H1 (cell line): ENCODE measurements around the gene CIT. TPM values are rescaled to one million over a fixed set of nuclear protein-coding genes. Genes with fewer than 3 reads are reported as not detected.

Experiments
- CTCF ChIA-PET: fragments of 300-600 bp; sonication (Branson Sonifier 250); formaldehyde crosslinking; loops from one replicate; lab custom pipeline; 2021; ENCODE audit not compliant: partially characterized antibody; lab: Charles Lee
- POLR2A ChIA-PET: fragments of 300-600 bp; sonication (Branson Sonifier 250); formaldehyde crosslinking; loops from one replicate; lab custom pipeline; 2021; ENCODE audit warnings: inconsistent platforms; ENCODE audit not compliant: partially characterized antibody; lab: Charles Lee
- DNase-seq, 2 experiments: peaks; one replicate each; pipeline versions ENCODE4 v3.0.0 to v3.0.0-alpha.2; 2010 to 2022; ENCODE audit warnings: low spot score in 2 of 2, low read depth in 1 of 2, mixed read lengths in 1 of 2
- FAIRE-seq: peaks from 2 replicates; lab custom pipeline; 2011; peaks lifted over from hg19 to GRCh38; lab: Jason Lieb, UNC
- H2AFZ ChIP-seq: 2 replicates; pipeline ENCODE4 v1.8.1; 2012; ENCODE audit warnings: low read length, inconsistent platforms
- H2AK5ac ChIP-seq: 2 replicates; pipeline ENCODE4 v1.6.1; 2013; ENCODE audit warnings: low read depth, low read length
- H2BK120ac ChIP-seq: replicated peaks from 2 replicates; pipeline ENCODE3; 2013; ENCODE audit warnings: low read depth, low read length, inconsistent platforms
- H2BK12ac ChIP-seq: 2 replicates; pipeline ENCODE4 v1.6.1; 2013; ENCODE audit warnings: low read depth, low read length
- H2BK15ac ChIP-seq: 2 replicates; pipeline ENCODE4 v1.6.1; 2013; ENCODE audit warnings: low read length
- H2BK20ac ChIP-seq: 2 replicates; pipeline ENCODE4 v1.6.1; 2013; ENCODE audit warnings: low read length
- H2BK5ac ChIP-seq: 2 replicates; pipeline ENCODE4 v1.6.1; 2013; ENCODE audit warnings: low read depth, low read length
- H3K14ac ChIP-seq: 2 replicates; pipeline ENCODE4 v1.6.1; 2013; ENCODE audit warnings: inconsistent platforms; ENCODE audit not compliant: insufficient read length
- H3K18ac ChIP-seq: 2 replicates; pipeline ENCODE4 v1.6.1; 2013; ENCODE audit warnings: low read length; ENCODE audit errors: extremely low read depth
- H3K23ac ChIP-seq: 2 replicates; pipeline ENCODE4 v1.6.1; 2013; ENCODE audit warnings: inconsistent platforms; ENCODE audit not compliant: insufficient read length
- H3K23me2 ChIP-seq: 2 replicates; pipeline ENCODE4 v1.6.1; 2013; ENCODE audit warnings: low read depth, low read length
- H3K27ac ChIP-seq: 2 replicates; pipeline ENCODE4 v1.6.1; 2011; ENCODE audit warnings: low read depth, low read length, inconsistent platforms
- H3K27me3 ChIP-seq, 4 experiments: replicated peaks in 1 of 4; 1 replicate in 1 of 4; 2 replicates in 3 of 4; pipeline versions ENCODE4 v1.6.1 to v1.8.1; 2011 to 2013; ENCODE audit warnings: low read length in 3 of 4, mild to moderate bottlenecking in 3 of 4, inconsistent platforms in 2 of 4, mixed read lengths in 2 of 4, moderate library complexity in 1 of 4; ENCODE audit not compliant: control insufficient read depth in 3 of 4, insufficient read depth in 3 of 4; ENCODE audit errors: extremely low read depth in 1 of 4
- H3K36me3 ChIP-seq, 4 experiments: 2 replicates each; pipeline versions ENCODE4 v1.6.1 to v1.8.1; 2011 to 2013; ENCODE audit warnings: mild to moderate bottlenecking in 4 of 4, low read length in 3 of 4, moderate library complexity in 2 of 4, control low read depth in 1 of 4, inconsistent platforms in 1 of 4; ENCODE audit not compliant: insufficient read depth in 4 of 4, control insufficient read depth in 2 of 4
- H3K4ac ChIP-seq: replicated peaks from 2 replicates; pipeline ENCODE3; 2013; ENCODE audit warnings: low read length, low read depth, mixed read lengths, inconsistent platforms; ENCODE audit not compliant: insufficient read length
- H3K4me1 ChIP-seq, 4 experiments: replicated peaks in 1 of 4; 1 replicate in 1 of 4; 2 replicates in 3 of 4; pipeline versions ENCODE4 v1.6.1 to v1.8.1; 2011 to 2013; ENCODE audit warnings: low read length in 3 of 4, inconsistent platforms in 2 of 4, mixed read lengths in 1 of 4; ENCODE audit not compliant: insufficient read depth in 4 of 4, control insufficient read depth in 3 of 4
- H3K4me2 ChIP-seq, 2 experiments: 2 replicates each; pipeline versions ENCODE4 v1.6.1 to v1.8.1; 2011 to 2013; ENCODE audit warnings: low read depth in 2 of 2, low read length in 2 of 2, control low read depth in 1 of 2, inconsistent platforms in 1 of 2, mild to moderate bottlenecking in 1 of 2; ENCODE audit not compliant: insufficient read depth in 1 of 2
- H3K4me3 ChIP-seq, 4 experiments: fragments of 200-600, 300-600 bp in 1 of 4; sonication (generic), shearing (Covaris generic), sonication (Bioruptor Twin) in 1 of 4; 2 replicates each; pipeline versions ENCODE4 v1.5.1 to v1.8.1; 2011 to 2016; ENCODE audit warnings: low read length in 4 of 4, low read depth in 3 of 4, control low read depth in 2 of 4, inconsistent platforms in 2 of 4, mild to moderate bottlenecking in 2 of 4, mixed read lengths in 1 of 4, moderate library complexity in 1 of 4; ENCODE audit not compliant: insufficient read depth in 2 of 4; ENCODE audit errors: extremely low read depth in 1 of 4
- H3K56ac ChIP-seq: replicated peaks from 2 replicates; pipeline ENCODE3; 2013; ENCODE audit warnings: low read depth, mild to moderate bottlenecking, mixed read lengths, low read length, inconsistent platforms; ENCODE audit not compliant: insufficient read length
- H3K79me1 ChIP-seq: 2 replicates; pipeline ENCODE4 v1.6.1; 2013; ENCODE audit warnings: low read depth, low read length, control low read depth
- H3K79me2 ChIP-seq, 2 experiments: 2 replicates each; pipeline versions ENCODE4 v1.6.1 to v1.8.1; 2012 to 2013; ENCODE audit warnings: low read length in 2 of 2, mild to moderate bottlenecking in 2 of 2, inconsistent platforms in 1 of 2; ENCODE audit not compliant: insufficient read depth in 2 of 2, control insufficient read depth in 1 of 2
- H3K9ac ChIP-seq, 4 experiments: replicated peaks in 1 of 4; 1 replicate in 1 of 4; 2 replicates in 3 of 4; pipeline versions ENCODE4 v1.6.1 to v1.8.1; 2011 to 2013; ENCODE audit warnings: low read depth in 3 of 4, low read length in 3 of 4, control low read depth in 2 of 4, mild to moderate bottlenecking in 2 of 4, moderate library complexity in 2 of 4, inconsistent platforms in 1 of 4; ENCODE audit errors: extremely low read depth in 1 of 4
- H3K9me3 ChIP-seq, 2 experiments: 2 replicates each; pipeline versions ENCODE4 v1.6.1 to v1.8.1; 2012 to 2013; ENCODE audit warnings: mild to moderate bottlenecking in 2 of 2, moderate library complexity in 2 of 2, control low read depth in 1 of 2, inconsistent platforms in 1 of 2, low read depth in 1 of 2, low read length in 1 of 2, mixed read lengths in 1 of 2; ENCODE audit not compliant: insufficient read depth in 2 of 2
- H4K20me1 ChIP-seq, 2 experiments: replicated peaks in 1 of 2; 2 replicates each; pipeline versions ENCODE3 to v1.8.1; 2011 to 2013; ENCODE audit warnings: inconsistent platforms in 2 of 2, low read length in 2 of 2, mild to moderate bottlenecking in 1 of 2; ENCODE audit not compliant: insufficient read depth in 2 of 2, control insufficient read depth in 1 of 2
- H4K5ac ChIP-seq: 2 replicates; pipeline ENCODE4 v1.6.1; 2013; ENCODE audit warnings: low read length, low read depth, mixed read lengths, inconsistent platforms; ENCODE audit not compliant: insufficient read length
- H4K8ac ChIP-seq: 2 replicates; pipeline ENCODE4 v1.8.0; 2013; ENCODE audit warnings: mild to moderate bottlenecking, moderate library complexity, low read length, inconsistent platforms; ENCODE audit not compliant: insufficient read depth; ENCODE audit errors: extremely low read depth
- H4K91ac ChIP-seq: replicated peaks from 2 replicates; pipeline ENCODE3; 2013; ENCODE audit warnings: low read length, mixed read lengths, inconsistent platforms; ENCODE audit not compliant: insufficient read length
- BRCA1 ChIP-seq: IDR thresholded peaks from 2 replicates; pipeline ENCODE4 v1.6.1; 2012; ENCODE audit warnings: low read depth, low read length, improper control_type of control experiment
- FOSL1 ChIP-seq: IDR thresholded peaks from 2 replicates; pipeline ENCODE4 v1.6.1; 2011; ENCODE audit warnings: mild to moderate bottlenecking, low read depth, low read length, moderate library complexity; ENCODE audit not compliant: insufficient read depth
- HDAC6 ChIP-seq: IDR thresholded peaks from one replicate; pipeline ENCODE4 v1.7.1; 2012; ENCODE audit warnings: low read depth, mild to moderate bottlenecking, inconsistent platforms, low read length, moderate library complexity
- KDM5A ChIP-seq: fragments of 200-600 bp; IDR thresholded peaks from 2 replicates; pipeline ENCODE4 v1.7.1; 2012; ENCODE audit warnings: mild to moderate bottlenecking, low read length, inconsistent platforms, mixed read lengths
- SP1 ChIP-seq: IDR thresholded peaks from 2 replicates; pipeline ENCODE4 v1.6.1; 2011; ENCODE audit warnings: low read depth, low read length
- SP4 ChIP-seq: IDR thresholded peaks from 2 replicates; pipeline ENCODE4 v1.6.1; 2012; ENCODE audit warnings: low read length, inconsistent platforms
- WGBS, 2 experiments: shearing (Covaris generic) in 1 of 2; methylation state at CpG; one replicate each; pipeline versions ENCODE4 v1.1.6 to v1.1.7; 2013 to 2015; ENCODE audit warnings: low lambda C conversion rate in 2 of 2, mixed read lengths in 2 of 2, inconsistent platforms in 1 of 2, low coverage in 1 of 2, missing lambda C conversion rate in 1 of 2; ENCODE audit not compliant: insufficient replicate concordance in 2 of 2, insufficient coverage in 1 of 2, insufficient read length in 1 of 2; ENCODE audit errors: extremely low coverage in 1 of 2, missing lambda C conversion rate in 1 of 2; 5-methylcytosine and 5-hydroxymethylcytosine counted together
- polyA plus RNA-seq, 7 experiments: library from polyadenylated mRNA; depleted of rRNA in 3 of 7; stranded (reverse) in 5 of 7; unstranded in 2 of 7; fragments of >200 nt in 5 of 7; fragments of 200-250 nt in 2 of 7; gene quantifications; 1 replicate in 5 of 7; 2 replicates in 1 of 7; 4 replicates in 1 of 7; pipeline versions ENCODE4 v1.2.1 to v1.2.3, GENCODE V29; 2011 to 2013; ENCODE audit warnings: missing spikeins in 2 of 7, mixed read lengths in 2 of 7
- total RNA-seq: library from RNA; stranded (reverse); fragmentation: NEBNext Ultra II Directional; extraction: Animal tissue kit (Norgen Biotek cat#: 25700); gene quantifications from 2 replicates; pipeline ENCODE4 v1.2.1, GENCODE V29; 2021

Gene CIT
- total and polyA plus RNA-seq, 2 of the 8 experiments (the other 6 are each of a cell fraction or from before 2014, with no cell fraction given), result 17.1 to 60.9 TPM

DNA sequence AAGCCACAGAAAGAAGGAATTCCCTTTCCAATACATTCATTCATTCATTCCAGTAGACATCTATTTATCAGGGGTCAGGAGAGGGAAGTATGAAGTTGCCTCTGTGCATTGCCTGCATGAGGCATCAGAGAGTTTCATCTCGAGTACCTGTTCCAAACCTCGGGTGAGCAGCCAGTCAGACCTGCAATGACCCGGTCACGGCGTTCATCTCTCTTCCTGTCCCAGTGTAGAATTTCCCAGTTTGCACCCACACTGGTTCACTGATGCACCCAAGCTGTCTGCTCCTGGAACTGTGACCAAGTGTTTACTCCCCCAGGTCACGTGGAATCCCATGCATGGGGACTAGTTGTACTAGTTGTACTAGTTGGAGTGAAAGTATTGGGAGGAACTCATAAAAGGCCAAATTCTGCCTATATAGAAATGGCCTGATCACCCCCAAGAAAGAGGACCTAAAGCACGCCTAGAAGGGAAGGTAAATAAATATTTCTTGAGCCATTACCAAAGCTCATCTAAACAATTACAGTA lies 231.5 kb downstream of the CIT start:
- Histone ChIP-seq H2BK120ac (no peak overlapping the region), H3K9me3 (no peaks in the 10 kb centered on the region), H2BK5ac (no peak overlapping the region), H4K20me1 (no peaks in the 10 kb centered on the region), H3K23me2 (no peaks in the 10 kb centered on the region), H3K79me2 (no peaks in the 10 kb centered on the region), H4K8ac (no peak overlapping the region), H3K9ac (no peak overlapping the region), H3K27me3 (no peaks in the 10 kb centered on the region), H3K23ac (no peak overlapping the region), H3K27ac (no peak overlapping the region), H2AK5ac (no peak overlapping the region), H3K79me1 (no peaks in the 10 kb centered on the region), H3K36me3 (no peaks in the 10 kb centered on the region), H2BK20ac (no peak overlapping the region), H2AFZ (no peak overlapping the region), H3K4me2 (no peak overlapping the region), H3K4me3 (no peak overlapping the region), H2BK12ac (no peak overlapping the region), H3K4me1 (no peaks in the 10 kb centered on the region), H3K4ac (no peak overlapping the region), H2BK15ac (no peak overlapping the region), H4K5ac (no peak overlapping the region), H3K56ac (no peak overlapping the region), H3K14ac (no peak overlapping the region), H4K91ac (no peak overlapping the region), H3K18ac (no peak overlapping the region)
- FAIRE-seq (no peak), DNase-seq (no peak)
- POLR2A ChIA-PET, result interaction anchor here (0.9 to 1.2 kb wide), 2 partner anchors 23 to 50 kb away, joined by 3 read pairs; no protein-coding TSS in a partner anchor
- WGBS, 2 experiments, result 92% methylated on average over 7 of the region's 7 CpGs; no CpG with 5 or more reads in 1 of the 2 experiments
- CTCF ChIA-PET, result interaction anchor here (0.6 to 4.4 kb wide), 4 partner anchors 13 to 332 kb away, joined by 3 to 19 read pairs (median 4); partner anchors contain the start of gene PRKAB1
- no peak for TF ChIP-seq SP1
- TF ChIP-seq FOSL1, result no peak
- no peak for TF ChIP-seq SP4
- TF ChIP-seq HDAC6, result no peak
- TF ChIP-seq BRCA1, result no peak
- TF ChIP-seq KDM5A, result no peak
